ENCODE results near the gene ATP8B4.

GRCh38 chr15:50151476-50151875, 32.4 kb upstream of the ATP8B4 start:
- TF ChIP-seq EP300 (IDR thresholded peaks at IDR 0.05) = no peak
- no peak for TF ChIP-seq CTCF (IDR thresholded peaks at IDR 0.05)
- TF ChIP-seq POLR2A (IDR thresholded peaks at IDR 0.05; ENCODE audit: low read depth) = no peak
- TF ChIP-seq POLR2AphosphoS5 (IDR thresholded peaks at IDR 0.05) = no peak

Data from esophagus muscularis mucosa (tissue), 4 donors.